Measurements from ENCODE around the gene IGSF22.

The IGSF22 gene

GRCh38 chr11:18701614-18702216 is 24.3 kb downstream of the IGSF22 start:
- H3K4me2 ChIP-seq (ENCODE audit: low read depth, low read length): no peak overlapping the region
- no peaks in the 10 kb centered on the region for H3K9me2 ChIP-seq (replicated peaks; ENCODE audit: insufficient read depth, low read length)
- H3K36me3 ChIP-seq (replicated peaks; ENCODE audit: insufficient read depth, low read length): no peaks in the 10 kb centered on the region
- no peak overlapping the region for H3K4me3 ChIP-seq (ENCODE audit: low read length)
- no peaks in the 10 kb centered on the region for H4K20me1 ChIP-seq (ENCODE audit: insufficient read depth, low read length)
- no peaks in the 10 kb centered on the region for H3F3A ChIP-seq (ENCODE audit: insufficient read depth, low read length)
- H3K9ac ChIP-seq (ENCODE audit: low read length): no peak overlapping the region
- no peaks in the 10 kb centered on the region for H3K79me2 ChIP-seq (ENCODE audit: low read length)
- H3K27ac ChIP-seq (ENCODE audit: low read length): no peak overlapping the region
- H3K4me1 ChIP-seq (ENCODE audit: low read length): no peaks in the 10 kb centered on the region
- no peaks in the 10 kb centered on the region for H3K9me3 ChIP-seq (replicated peaks; ENCODE audit: insufficient read depth, low read length)
- no peak for DNase-seq
- H3K27me3 ChIP-seq (replicated peaks; ENCODE audit: insufficient read depth, low read length): peaks cover 19% of the 10 kb centered on the region
- TF ChIP-seq EZH2 (optimal IDR thresholded peaks at IDR 0.05; ENCODE audit: low read depth, low read length) (no peak), EZH2phosphoT487 (IDR thresholded peaks at IDR 0.05; ENCODE audit: low read length) (no peak), CTCF (IDR thresholded peaks at IDR 0.05; ENCODE audit: low read length) (no peak)
- H2AFZ ChIP-seq (ENCODE audit: low read length): no peak overlapping the region

GRCh38 chr11:18700872-18701271 is 25.1 kb downstream of the IGSF22 start:
- no peak overlapping the region for H3K9ac ChIP-seq (ENCODE audit: low read length)
- no peaks in the 10 kb centered on the region for H3F3A ChIP-seq (ENCODE audit: insufficient read depth, low read length)
- no peak for TF ChIP-seq EZH2phosphoT487 (IDR thresholded peaks at IDR 0.05; ENCODE audit: low read length)
- TF ChIP-seq EZH2 (optimal IDR thresholded peaks at IDR 0.05; ENCODE audit: low read depth, low read length): no peak
- TF ChIP-seq CTCF (IDR thresholded peaks at IDR 0.05; ENCODE audit: low read length): no peak
- no peaks in the 10 kb centered on the region for H3K79me2 ChIP-seq (ENCODE audit: low read length)
- no peaks in the 10 kb centered on the region for H4K20me1 ChIP-seq (ENCODE audit: insufficient read depth, low read length)
- no peak overlapping the region for H3K27ac ChIP-seq (ENCODE audit: low read length)
- H3K4me2 ChIP-seq (ENCODE audit: low read depth, low read length): no peak overlapping the region
- no peak for DNase-seq
- H3K9me3 ChIP-seq (replicated peaks; ENCODE audit: insufficient read depth, low read length): no peaks in the 10 kb centered on the region
- H3K36me3 ChIP-seq (replicated peaks; ENCODE audit: insufficient read depth, low read length): no peaks in the 10 kb centered on the region
- no peak overlapping the region for H3K4me3 ChIP-seq (ENCODE audit: low read length)
- H3K9me2 ChIP-seq (replicated peaks; ENCODE audit: insufficient read depth, low read length): no peaks in the 10 kb centered on the region
- no peaks in the 10 kb centered on the region for H3K4me1 ChIP-seq (ENCODE audit: low read length)
- H3K27me3 ChIP-seq (replicated peaks; ENCODE audit: insufficient read depth, low read length): peaks cover 13% of the 10 kb centered on the region; the same call in 1 of the 2 replicates
- no peak overlapping the region for H2AFZ ChIP-seq (ENCODE audit: low read length)

GRCh38 chr11:18700375-18700774 is 25.6 kb downstream of the IGSF22 start:
- Histone ChIP-seq H3K27me3 (replicated peaks; ENCODE audit: insufficient read depth, low read length) (peaks cover 8% of the 10 kb centered on the region; the same call in 1 of the 2 replicates), H3K4me2 (ENCODE audit: low read depth, low read length) (no peak overlapping the region), H3K27ac (ENCODE audit: low read length) (no peak overlapping the region), H3F3A (ENCODE audit: insufficient read depth, low read length) (no peaks in the 10 kb centered on the region), H3K4me1 (ENCODE audit: low read length) (no peaks in the 10 kb centered on the region), H3K9me2 (replicated peaks; ENCODE audit: insufficient read depth, low read length) (no peaks in the 10 kb centered on the region), H4K20me1 (ENCODE audit: insufficient read depth, low read length) (no peaks in the 10 kb centered on the region), H3K79me2 (ENCODE audit: low read length) (no peaks in the 10 kb centered on the region), H3K4me3 (ENCODE audit: low read length) (no peak overlapping the region), H3K36me3 (replicated peaks; ENCODE audit: insufficient read depth, low read length) (no peaks in the 10 kb centered on the region), H3K9me3 (replicated peaks; ENCODE audit: insufficient read depth, low read length) (no peaks in the 10 kb centered on the region), H2AFZ (ENCODE audit: low read length) (no peak overlapping the region), H3K9ac (ENCODE audit: low read length) (no peak overlapping the region)
- no peak for TF ChIP-seq EZH2phosphoT487 (IDR thresholded peaks at IDR 0.05; ENCODE audit: low read length)
- no peak for TF ChIP-seq EZH2 (optimal IDR thresholded peaks at IDR 0.05; ENCODE audit: low read depth, low read length)
- no peak for TF ChIP-seq CTCF (IDR thresholded peaks at IDR 0.05; ENCODE audit: low read length)
- DNase-seq: no peak
